H9 (cell line): ENCODE results near the gene UBE2D1. TPM values are rescaled to one million over a fixed set of nuclear protein-coding genes. Genes with fewer than 3 reads are reported as not detected.
A peak's percentile ranks its signal among the peaks of the same experiment; 100 is the strongest.

Experiments used
- DNase-seq: peaks from one replicate; pipeline ENCODE4 v3.0.0-alpha.2; 2017
- H2AFZ ChIP-seq: one replicate; pipeline ENCODE4 v1.6.1; 2013; ENCODE audit warnings: mild to moderate bottlenecking, low read length, control low read depth, moderate library complexity
- H2AK5ac ChIP-seq: 2 replicates; pipeline ENCODE4 v1.6.1; 2013; ENCODE audit warnings: low read length, control low read depth, mixed read lengths; ENCODE audit not compliant: insufficient read length
- H2BK120ac ChIP-seq: one replicate; pipeline ENCODE4 v1.6.1; 2013; ENCODE audit warnings: low read depth, mild to moderate bottlenecking, low read length, control low read depth, inconsistent platforms; ENCODE audit not compliant: poor library complexity, severe bottlenecking
- H2BK12ac ChIP-seq: 2 replicates; pipeline ENCODE4 v1.6.1; 2013; ENCODE audit warnings: low read length, control low read depth, mixed read lengths, low read depth; ENCODE audit not compliant: insufficient read length
- H2BK15ac ChIP-seq: 2 replicates; pipeline ENCODE4 v1.6.1; 2013; ENCODE audit warnings: low read depth, low read length, control low read depth
- H2BK20ac ChIP-seq: one replicate; pipeline ENCODE4 v1.6.1; 2013; ENCODE audit warnings: low read depth, mild to moderate bottlenecking, low read length, control low read depth, inconsistent platforms; ENCODE audit not compliant: poor library complexity, severe bottlenecking
- H2BK5ac ChIP-seq: 2 replicates; pipeline ENCODE4 v1.6.1; 2013; ENCODE audit warnings: low read length, control low read depth, mixed read lengths; ENCODE audit not compliant: insufficient read length
- H3K14ac ChIP-seq: 2 replicates; pipeline ENCODE4 v1.6.1; 2013; ENCODE audit warnings: low read length, control low read depth; ENCODE audit not compliant: insufficient read depth
- H3K18ac ChIP-seq: 2 replicates; pipeline ENCODE4 v1.6.1; 2013; ENCODE audit warnings: low read depth, mild to moderate bottlenecking, mixed read lengths, low read length, control low read depth; ENCODE audit not compliant: insufficient read length
- H3K23ac ChIP-seq: 2 replicates; pipeline ENCODE4 v1.6.1; 2013; ENCODE audit warnings: low read length, control low read depth, mixed read lengths, low read depth; ENCODE audit not compliant: insufficient read length
- H3K23me2 ChIP-seq: 2 replicates; pipeline ENCODE4 v1.6.1; 2013; ENCODE audit warnings: low read depth, mild to moderate bottlenecking, mixed read lengths, low read length, control low read depth; ENCODE audit not compliant: insufficient read length, poor library complexity, severe bottlenecking
- H3K27ac ChIP-seq: 2 replicates; pipeline ENCODE4 v1.5.1; 2013; ENCODE audit warnings: low read length, control low read depth, mixed read lengths, low read depth; ENCODE audit not compliant: insufficient read length
- H3K27me3 ChIP-seq: 2 replicates; pipeline ENCODE4 v1.6.1; 2013; ENCODE audit warnings: low read length, control low read depth, inconsistent platforms; ENCODE audit not compliant: insufficient read depth
- H3K4ac ChIP-seq: 2 replicates; pipeline ENCODE4 v1.6.1; 2013; ENCODE audit warnings: low read depth, mild to moderate bottlenecking, control low read depth, inconsistent platforms, low read length, moderate library complexity
- H3K4me1 ChIP-seq: 2 replicates; pipeline ENCODE4 v1.6.1; 2013; ENCODE audit warnings: low read length, control low read depth, inconsistent platforms; ENCODE audit not compliant: insufficient read depth
- H3K4me2 ChIP-seq: 2 replicates; pipeline ENCODE4 v1.6.1; 2013; ENCODE audit warnings: low read length, control low read depth, mixed read lengths; ENCODE audit not compliant: insufficient read length, insufficient read depth
- H3K56ac ChIP-seq: 2 replicates; pipeline ENCODE4 v1.6.1; 2013; ENCODE audit warnings: low read depth, mild to moderate bottlenecking, mixed read lengths, low read length, control low read depth; ENCODE audit not compliant: insufficient read length
- H3K79me1 ChIP-seq: 2 replicates; pipeline ENCODE4 v1.6.1; 2013; ENCODE audit warnings: low read depth, mild to moderate bottlenecking, moderate library complexity, low read length, control low read depth, inconsistent platforms; ENCODE audit not compliant: insufficient read depth, poor library complexity, severe bottlenecking
- H3K79me2 ChIP-seq: 2 replicates; pipeline ENCODE4 v1.6.1; 2013; ENCODE audit warnings: low read length, control low read depth, inconsistent platforms; ENCODE audit not compliant: insufficient read depth
- H3K9ac ChIP-seq: 2 replicates; pipeline ENCODE4 v1.6.1; 2013; ENCODE audit warnings: low read length, control low read depth, mixed read lengths; ENCODE audit not compliant: insufficient read length; ENCODE audit errors: extremely low read depth
- H3K9me3 ChIP-seq: one replicate; pipeline ENCODE4 v1.6.1; 2013; ENCODE audit warnings: low read depth, low read length, inconsistent platforms; ENCODE audit not compliant: control insufficient read depth
- H3T11ph ChIP-seq: one replicate; pipeline ENCODE4 v1.6.1; 2013; ENCODE audit warnings: mild to moderate bottlenecking, low read length, control low read depth, inconsistent platforms
- H4K20me1 ChIP-seq: one replicate; pipeline ENCODE4 v1.6.1; 2013; ENCODE audit not compliant: control insufficient read depth, insufficient read length, insufficient read depth
- H4K5ac ChIP-seq: 2 replicates; pipeline ENCODE4 v1.6.1; 2013; ENCODE audit warnings: low read depth, mild to moderate bottlenecking, mixed read lengths, low read length, control low read depth; ENCODE audit not compliant: insufficient read length
- H4K8ac ChIP-seq: replicated peaks from 2 replicates; pipeline ENCODE4 v1.6.1; 2013; ENCODE audit warnings: low read length, control low read depth, mixed read lengths, low read depth; ENCODE audit not compliant: insufficient read length
- H4K91ac ChIP-seq: 2 replicates; pipeline ENCODE4 v1.6.1; 2013; ENCODE audit warnings: low read depth, mild to moderate bottlenecking, moderate library complexity, mixed read lengths, low read length, control low read depth; ENCODE audit not compliant: insufficient read length
- H3K27ac Mint-ChIP-seq, 3 experiments: 2 replicates in 2 of 3; 3 replicates in 1 of 3; pipeline ENCODE4 v1.8.0; 2020 to 2021; ENCODE audit warnings: mixed read lengths in 3 of 3, mild to moderate bottlenecking in 1 of 3, moderate library complexity in 1 of 3
- H3K27me3 Mint-ChIP-seq: 2 replicates; pipeline ENCODE4 v1.8.0; 2021; ENCODE audit warnings: low read depth, mild to moderate bottlenecking, moderate library complexity, mixed read lengths
- H3K36me3 Mint-ChIP-seq, 3 experiments: 2 replicates in 2 of 3; 3 replicates in 1 of 3; pipeline ENCODE4 v1.8.0; 2020 to 2021; ENCODE audit warnings: low read depth in 3 of 3, mixed read lengths in 3 of 3; ENCODE audit not compliant: insufficient read depth in 1 of 3
- H3K4me1 Mint-ChIP-seq, 2 experiments: 2 replicates each; pipeline ENCODE4 v1.8.0; 2020; ENCODE audit warnings: mixed read lengths in 2 of 2
- H3K4me3 Mint-ChIP-seq, 2 experiments: 2 replicates in 1 of 2; 3 replicates in 1 of 2; pipeline ENCODE4 v1.8.0; 2020 to 2021; ENCODE audit warnings: mild to moderate bottlenecking in 2 of 2, mixed read lengths in 2 of 2, moderate library complexity in 1 of 2
- H3K9me3 Mint-ChIP-seq, 2 experiments: 2 replicates in 1 of 2; 3 replicates in 1 of 2; pipeline ENCODE4 v1.8.0; 2020; ENCODE audit warnings: mild to moderate bottlenecking in 2 of 2, mixed read lengths in 2 of 2, moderate library complexity in 1 of 2
- CTCF ChIP-seq: fragments of 200-600 bp; sonication (generic); conservative IDR thresholded peaks from 3 replicates; pipeline ENCODE4 v1.8.0; 2021; ENCODE audit warnings: antibody characterized with exemption, mild to moderate bottlenecking
- WGBS: extraction: QIAGEN DNeasy Blood & Tissue Kit; methylation state at CpG from one replicate; pipeline ENCODE4 v1.1.7; 2013; ENCODE audit warnings: missing lambda C conversion rate, low lambda C conversion rate, mixed read lengths; ENCODE audit not compliant: insufficient read length; ENCODE audit errors: extremely low coverage; 5-methylcytosine and 5-hydroxymethylcytosine counted together
- total RNA-seq: library from RNA; stranded (reverse); gene quantifications from 2 replicates; pipeline ENCODE4 v1.2.1, GENCODE V29; 2021

Gene UBE2D1
- total RNA-seq, 1 experiment from 2014 or later: 26.8 TPM

GRCh38 chr10:58393317-58393716 lies 58.5 kb downstream of the UBE2D1 start:
- H3K4me3 Mint-ChIP-seq: no peak overlapping the region

More at GRCh38 chr10:58393317-58393716, 58.5 kb downstream of the UBE2D1 start:
- Histone ChIP-seq H3K56ac (no peak overlapping the region), H3K79me1 (no peaks in the 10 kb centered on the region), H3K4me2 (no peak overlapping the region), H3K14ac (no peak overlapping the region), H2AFZ (no peak overlapping the region), H3K27ac (no peak overlapping the region), H3K9me3 (no peaks in the 10 kb centered on the region), H3K79me2 (no peaks in the 10 kb centered on the region), H4K5ac (no peak overlapping the region), H3K4ac (no peak overlapping the region), H2BK15ac (no peak overlapping the region), H3K23me2 (no peaks in the 10 kb centered on the region), H4K8ac (no peak overlapping the region), H2BK12ac (no peak overlapping the region), H3K9ac (no peak overlapping the region), H2BK5ac (no peak overlapping the region), H3K4me1 (no peaks in the 10 kb centered on the region), H3K27me3 (no peaks in the 10 kb centered on the region), H3T11ph (no peak overlapping the region), H2BK20ac (no peak overlapping the region), H4K20me1 (no peaks in the 10 kb centered on the region), H4K91ac (no peak overlapping the region), H2BK120ac (no peak overlapping the region), H3K18ac (no peak overlapping the region), H3K23ac (no peak overlapping the region), H2AK5ac (no peak overlapping the region)
- DNase-seq: no peak
- Mint-ChIP-seq H3K27me3 (no peaks in the 10 kb centered on the region), H3K27ac (peak overlapping the region in 2 of 3 experiments; percentile 64 to 84; a peak in 2 of 7 replicates), H3K4me1 (peaks cover 3% of the 10 kb centered on the region in 2 experiments), H3K9me3 (no peaks in the 10 kb centered on the region), H3K36me3 (peaks cover 31 to 84% (median 81%) of the 10 kb centered on the region in 3 experiments; a peak in 6 of 7 replicates)
- no CpG with 5 or more reads among the region's 2 CpGs for WGBS
- TF ChIP-seq CTCF: no peak; the same call in 2 of the 3 replicates
